A549 (cell line): Measurements from ENCODE around the gene MYO10.

Experiments
- BHLHE40 ChIP-seq: IDR thresholded peaks from 2 replicates; pipeline ENCODE4 v1.6.1; 2012; ENCODE audit warnings: low read depth, low read length, inconsistent platforms
- CBX2 ChIP-seq: fragments of 200-600 bp; sonication (generic); IDR thresholded peaks from 2 replicates; pipeline ENCODE4 v1.6.1; 2016; ENCODE audit warnings: low read depth, mild to moderate bottlenecking, borderline replicate concordance
- CTCF ChIP-seq: fragments of >200 bp; sonication (Bioruptor Twin); formaldehyde crosslinking; IDR thresholded peaks from 3 replicates; pipeline ENCODE4 v1.5.1; 2016
- POLR2A ChIP-seq: IDR thresholded peaks from 2 replicates; pipeline ENCODE4 v1.6.1; 2012; ENCODE audit warnings: mild to moderate bottlenecking, low read length
- SREBF2 ChIP-seq: fragments of 450-650 bp; IDR thresholded peaks from 2 replicates; pipeline ENCODE4 v1.6.1; 2014; ENCODE audit warnings: mild to moderate bottlenecking, moderate library complexity

- TF ChIP-seq BHLHE40 (no peak), CTCF (no peak), CBX2 (no peak), SREBF2 (no peak), POLR2A (no peak)
These were observed 254.2 kb downstream of the MYO10 start for GRCh38 chr5:16681876-16682275.
